ENCODE data around the gene FOXC1.

Gene FOXC1

GRCh38 chr6:1645466-1646185 lies 35.9 kb downstream of the FOXC1 start:
- DNase-seq, result peak; percentile 58

- no peak for DNase-seq
Observed at GRCh38 chr6:1651362-1651761, 41.6 kb downstream of the FOXC1 start.

GRCh38 chr6:1652842-1653241 lies 43.1 kb downstream of the FOXC1 start:
- no peak for DNase-seq

- no peak for DNase-seq
Observed at GRCh38 chr6:1654054-1654453, 44.3 kb downstream of the FOXC1 start.

- no peak for DNase-seq
Observed at GRCh38 chr6:1657116-1657770, 47.5 kb downstream of the FOXC1 start.

- DNase-seq, result no peak
Observed at GRCh38 chr6:1657771-1658165, 48.1 kb downstream of the FOXC1 start.

- no peak for DNase-seq
Observed at GRCh38 chr6:1658212-1659005, 48.7 kb downstream of the FOXC1 start.

GRCh38 chr6:1659816-1660215 lies 50.1 kb downstream of the FOXC1 start:
- DNase-seq, result no peak

- peak; percentile 56 for DNase-seq
Observed at GRCh38 chr6:1662534-1662933, 52.8 kb downstream of the FOXC1 start.

Measured in fibroblast of skin of right biceps (primary cell).